Measurements from ENCODE around the gene CD209.

DNA sequence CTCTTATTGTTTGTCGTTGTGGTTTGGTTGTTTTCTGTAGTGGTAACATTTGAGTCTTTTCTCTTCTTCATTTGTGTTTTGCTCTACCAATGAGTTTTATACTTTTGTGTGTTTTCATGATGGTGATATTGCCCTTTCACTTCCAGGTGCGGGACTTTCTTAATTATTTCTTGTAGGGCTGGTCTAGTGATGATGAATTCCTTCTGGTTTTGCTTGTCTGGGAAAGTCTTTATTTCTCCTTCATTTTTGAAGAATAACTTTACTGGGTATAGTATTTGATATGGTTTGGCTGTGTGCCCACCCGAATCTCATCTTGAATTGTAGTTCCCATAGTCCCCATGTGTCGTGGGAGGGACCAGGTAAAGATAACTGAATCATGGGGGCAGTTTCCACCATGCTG lies 8.9 kb upstream of the CD209 start:
- TF ChIP-seq, protein P1, sequence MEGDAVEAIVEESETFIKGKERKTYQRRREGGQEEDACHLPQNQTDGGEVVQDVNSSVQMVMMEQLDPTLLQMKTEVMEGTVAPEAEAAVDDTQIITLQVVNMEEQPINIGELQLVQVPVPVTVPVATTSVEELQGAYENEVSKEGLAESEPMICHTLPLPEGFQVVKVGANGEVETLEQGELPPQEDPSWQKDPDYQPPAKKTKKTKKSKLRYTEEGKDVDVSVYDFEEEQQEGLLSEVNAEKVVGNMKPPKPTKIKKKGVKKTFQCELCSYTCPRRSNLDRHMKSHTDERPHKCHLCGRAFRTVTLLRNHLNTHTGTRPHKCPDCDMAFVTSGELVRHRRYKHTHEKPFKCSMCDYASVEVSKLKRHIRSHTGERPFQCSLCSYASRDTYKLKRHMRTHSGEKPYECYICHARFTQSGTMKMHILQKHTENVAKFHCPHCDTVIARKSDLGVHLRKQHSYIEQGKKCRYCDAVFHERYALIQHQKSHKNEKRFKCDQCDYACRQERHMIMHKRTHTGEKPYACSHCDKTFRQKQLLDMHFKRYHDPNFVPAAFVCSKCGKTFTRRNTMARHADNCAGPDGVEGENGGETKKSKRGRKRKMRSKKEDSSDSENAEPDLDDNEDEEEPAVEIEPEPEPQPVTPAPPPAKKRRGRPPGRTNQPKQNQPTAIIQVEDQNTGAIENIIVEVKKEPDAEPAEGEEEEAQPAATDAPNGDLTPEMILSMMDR (IDR thresholded peaks at IDR 0.05): no peak
- TF ChIP-seq POLR2A (IDR thresholded peaks at IDR 0.05) (no peak), POLR2AphosphoS5 (IDR thresholded peaks at IDR 0.05; ENCODE audit: insufficient read depth in 1 of 2, low read depth in 1 of 2) (no peak)
